Breast epithelium (tissue), 3 donors: ENCODE measurements around the gene CAGE1.

Experiments used
- POLR2A ChIP-seq: fragments of 450-650 bp; IDR thresholded peaks from one replicate; pipeline ENCODE4 v1.6.1; 2016; ENCODE audit warnings: antibody characterized with exemption, mild to moderate bottlenecking, moderate library complexity
- TF ChIP-seq, protein P1 (sequence below), 3 donors: fragments of 450-650 bp; IDR thresholded peaks; one replicate each; pipeline ENCODE4 v1.5.1; 2016 to 2017; ENCODE audit warnings: antibody characterized with exemption in 3 of 3, mild to moderate bottlenecking in 3 of 3, moderate library complexity in 3 of 3

GRCh38 chr6:7304821-7305220 lies 84.7 kb downstream of the CAGE1 start:
- TF ChIP-seq, protein P1, sequence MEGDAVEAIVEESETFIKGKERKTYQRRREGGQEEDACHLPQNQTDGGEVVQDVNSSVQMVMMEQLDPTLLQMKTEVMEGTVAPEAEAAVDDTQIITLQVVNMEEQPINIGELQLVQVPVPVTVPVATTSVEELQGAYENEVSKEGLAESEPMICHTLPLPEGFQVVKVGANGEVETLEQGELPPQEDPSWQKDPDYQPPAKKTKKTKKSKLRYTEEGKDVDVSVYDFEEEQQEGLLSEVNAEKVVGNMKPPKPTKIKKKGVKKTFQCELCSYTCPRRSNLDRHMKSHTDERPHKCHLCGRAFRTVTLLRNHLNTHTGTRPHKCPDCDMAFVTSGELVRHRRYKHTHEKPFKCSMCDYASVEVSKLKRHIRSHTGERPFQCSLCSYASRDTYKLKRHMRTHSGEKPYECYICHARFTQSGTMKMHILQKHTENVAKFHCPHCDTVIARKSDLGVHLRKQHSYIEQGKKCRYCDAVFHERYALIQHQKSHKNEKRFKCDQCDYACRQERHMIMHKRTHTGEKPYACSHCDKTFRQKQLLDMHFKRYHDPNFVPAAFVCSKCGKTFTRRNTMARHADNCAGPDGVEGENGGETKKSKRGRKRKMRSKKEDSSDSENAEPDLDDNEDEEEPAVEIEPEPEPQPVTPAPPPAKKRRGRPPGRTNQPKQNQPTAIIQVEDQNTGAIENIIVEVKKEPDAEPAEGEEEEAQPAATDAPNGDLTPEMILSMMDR (IDR thresholded peaks at IDR 0.05): no peak
- no peak for TF ChIP-seq POLR2A
